ENCODE results near the gene CCDC178.

GRCh38 chr18:33181016-33181415 lies 259.5 kb downstream of the CCDC178 start:
- no peak for TF ChIP-seq CTCF (IDR thresholded peaks at IDR 0.05)
- no peak for TF ChIP-seq POLR2A (IDR thresholded peaks at IDR 0.05)

Data from esophagus squamous epithelium (tissue), 4 donors.